Measurements from ENCODE around the gene KATNIP. TPM values are rescaled to one million over a fixed set of nuclear protein-coding genes. Genes with fewer than 3 reads are reported as not detected.

The KATNIP gene
- polyA plus RNA-seq, 4 donors = 1.9 to 17.5 (median 10.5) TPM

Other genes starting within 250 kb of the KATNIP start
- 10 to 100 TPM; 28.1 to 32.7 (median 30.4) TPM for gene IL4R, start 236.2 kb upstream of the KATNIP start, polyA plus RNA-seq
- under 1 TPM; under 0.01 to 0.85 (median 0.33) TPM for gene IL21R, start 148.0 kb upstream of the KATNIP start, polyA plus RNA-seq
- 10 to 100 TPM; 30.4 to 47.0 (median 36.8) TPM for gene GTF3C1, start 231 bp upstream of the KATNIP start, polyA plus RNA-seq